Fibroblast of pulmonary artery (primary cell): ENCODE results near the gene NAT10.
A peak's percentile ranks its signal among the peaks of the same experiment; 100 is the strongest.

ENCODE experiments used
- DNase-seq: peaks from one replicate; pipeline ENCODE4 v3.0.0-alpha.2; 2010; ENCODE audit warnings: low read depth
- H3K4me3 ChIP-seq: replicated peaks from 2 replicates; pipeline ENCODE4 v1.5.1; 2011; ENCODE audit warnings: low read depth, mild to moderate bottlenecking, control low read depth, low read length, moderate library complexity
- TF ChIP-seq, protein P1 (sequence below): IDR thresholded peaks from 2 replicates; pipeline ENCODE4 v1.5.1; 2011; ENCODE audit warnings: mild to moderate bottlenecking, control low read depth, low read length, inconsistent platforms; ENCODE audit errors: missing control alignments

Gene NAT10

DNA sequence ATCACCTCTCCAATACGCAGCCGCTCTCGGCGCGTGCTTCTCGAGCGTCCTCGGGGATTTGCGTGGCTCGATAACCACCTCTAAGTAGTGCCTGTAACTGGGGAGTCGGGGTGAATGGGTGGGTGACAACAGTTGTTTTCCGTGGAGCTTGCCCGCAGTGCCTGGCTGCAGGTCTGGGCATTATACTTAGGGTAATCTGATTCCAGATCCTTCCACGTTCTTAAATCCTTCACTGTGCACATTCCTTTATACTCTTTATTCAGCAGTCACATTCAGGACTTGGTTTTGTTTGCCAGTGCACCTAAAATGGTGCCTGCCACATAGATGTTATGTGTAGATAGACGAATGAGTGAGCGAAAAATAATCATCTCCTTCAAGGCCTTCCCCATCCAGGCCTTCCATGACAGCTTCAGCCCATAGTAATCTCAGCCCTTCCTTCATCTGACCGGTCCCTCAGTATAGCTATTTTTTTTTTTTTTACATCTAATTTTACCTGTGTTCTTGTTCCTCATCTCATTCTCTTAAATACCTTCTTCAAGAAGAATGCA, 602 bp downstream of the NAT10 start:
- DNase-seq: peak; percentile 23
- TF ChIP-seq, protein P1, sequence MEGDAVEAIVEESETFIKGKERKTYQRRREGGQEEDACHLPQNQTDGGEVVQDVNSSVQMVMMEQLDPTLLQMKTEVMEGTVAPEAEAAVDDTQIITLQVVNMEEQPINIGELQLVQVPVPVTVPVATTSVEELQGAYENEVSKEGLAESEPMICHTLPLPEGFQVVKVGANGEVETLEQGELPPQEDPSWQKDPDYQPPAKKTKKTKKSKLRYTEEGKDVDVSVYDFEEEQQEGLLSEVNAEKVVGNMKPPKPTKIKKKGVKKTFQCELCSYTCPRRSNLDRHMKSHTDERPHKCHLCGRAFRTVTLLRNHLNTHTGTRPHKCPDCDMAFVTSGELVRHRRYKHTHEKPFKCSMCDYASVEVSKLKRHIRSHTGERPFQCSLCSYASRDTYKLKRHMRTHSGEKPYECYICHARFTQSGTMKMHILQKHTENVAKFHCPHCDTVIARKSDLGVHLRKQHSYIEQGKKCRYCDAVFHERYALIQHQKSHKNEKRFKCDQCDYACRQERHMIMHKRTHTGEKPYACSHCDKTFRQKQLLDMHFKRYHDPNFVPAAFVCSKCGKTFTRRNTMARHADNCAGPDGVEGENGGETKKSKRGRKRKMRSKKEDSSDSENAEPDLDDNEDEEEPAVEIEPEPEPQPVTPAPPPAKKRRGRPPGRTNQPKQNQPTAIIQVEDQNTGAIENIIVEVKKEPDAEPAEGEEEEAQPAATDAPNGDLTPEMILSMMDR: no peak
- H3K4me3 ChIP-seq: peak overlapping the region; percentile 94

DNA sequence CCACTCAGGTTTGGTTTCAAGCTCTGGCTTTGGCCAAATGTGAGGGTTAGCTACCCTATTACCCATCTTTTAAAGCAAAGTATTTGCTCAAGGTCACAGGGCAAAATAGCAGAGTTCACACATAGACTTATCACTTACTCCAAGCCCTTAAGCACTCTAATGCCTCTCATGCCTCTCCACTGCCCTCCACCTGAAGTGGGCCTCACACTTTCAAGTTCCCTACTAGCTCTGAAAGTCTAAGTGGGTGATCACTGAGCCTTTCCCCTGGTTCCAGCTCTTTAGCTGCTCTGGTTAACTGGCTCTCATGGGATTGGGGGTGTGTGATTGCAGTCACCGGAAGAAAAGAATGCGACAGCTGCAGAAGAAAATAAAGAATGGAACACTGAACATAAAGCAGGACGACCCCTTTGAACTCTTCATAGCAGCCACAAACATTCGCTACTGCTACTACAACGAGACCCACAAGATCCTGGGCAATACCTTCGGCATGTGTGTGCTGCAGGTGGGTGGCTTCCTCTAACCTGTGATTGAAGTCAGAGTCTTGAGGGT, 6.4 kb downstream of the NAT10 start:
- no peak overlapping the region for H3K4me3 ChIP-seq
- no peak for DNase-seq
- TF ChIP-seq, protein P1: no peak

- TF ChIP-seq, protein P1: no peak
- no peak for DNase-seq
- H3K4me3 ChIP-seq: no peak overlapping the region
These were observed 8.6 kb downstream of the NAT10 start for GRCh38 chr11:34114014-34114413.

DNA sequence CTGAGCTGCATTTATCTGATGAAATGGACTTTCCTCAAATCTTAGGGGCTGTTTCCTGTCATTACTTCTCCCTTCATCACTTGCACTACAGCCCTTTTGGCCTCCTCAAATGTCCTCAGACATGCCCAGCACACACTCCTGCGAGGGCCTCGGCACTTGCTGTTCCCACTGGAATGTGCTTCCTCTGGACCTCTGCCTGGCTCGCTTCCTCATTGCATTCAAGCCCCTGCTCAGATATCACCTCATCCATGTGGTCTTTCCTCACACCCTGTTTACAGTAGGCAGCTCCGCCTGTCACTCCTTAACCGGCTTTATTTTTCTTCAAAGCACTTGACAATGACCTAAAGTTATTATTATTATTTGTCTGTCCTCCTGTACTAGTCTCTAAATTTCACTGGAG, 9.0 kb downstream of the NAT10 start:
- TF ChIP-seq, protein P1: no peak
- H3K4me3 ChIP-seq: no peak overlapping the region
- DNase-seq: no peak

DNA sequence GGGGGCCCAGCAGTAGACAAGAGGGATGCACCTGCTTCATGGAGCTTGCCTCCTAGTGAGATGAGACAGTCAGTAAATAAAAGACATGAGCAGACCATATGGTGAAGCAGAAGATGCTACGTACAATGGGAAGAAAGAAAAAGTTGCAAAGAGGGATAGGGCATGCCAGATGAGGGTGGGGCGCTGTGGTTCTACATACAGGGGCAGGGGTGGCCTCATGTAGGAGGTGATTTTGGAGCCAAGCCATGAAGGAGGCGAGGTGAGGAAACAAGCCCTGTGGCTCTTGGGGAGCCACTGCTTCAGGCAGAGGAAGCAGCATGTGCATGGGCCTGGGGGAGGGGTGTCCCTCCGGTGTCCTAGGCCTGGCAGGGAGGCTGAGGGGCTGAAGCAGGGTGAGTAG, 15.2 kb downstream of the NAT10 start:
- DNase-seq: no peak
- TF ChIP-seq, protein P1: no peak
- H3K4me3 ChIP-seq: no peak overlapping the region

- no peak overlapping the region for H3K4me3 ChIP-seq
- no peak for DNase-seq
- TF ChIP-seq, protein P1: no peak
These were observed 19.6 kb downstream of the NAT10 start for GRCh38 chr11:34124885-34125668.
